ENCODE results near the gene PPP2R5A.
"Not testable (repeated sequence)": the region's sequence is repeated elsewhere in the genome, so short reads cannot be mapped to it uniquely, and the experiment has no call there.

Gene PPP2R5A

GRCh38 chr1:212302745-212303383 is 17.7 kb downstream of the PPP2R5A start:
- DNase-seq: no peak

DNA sequence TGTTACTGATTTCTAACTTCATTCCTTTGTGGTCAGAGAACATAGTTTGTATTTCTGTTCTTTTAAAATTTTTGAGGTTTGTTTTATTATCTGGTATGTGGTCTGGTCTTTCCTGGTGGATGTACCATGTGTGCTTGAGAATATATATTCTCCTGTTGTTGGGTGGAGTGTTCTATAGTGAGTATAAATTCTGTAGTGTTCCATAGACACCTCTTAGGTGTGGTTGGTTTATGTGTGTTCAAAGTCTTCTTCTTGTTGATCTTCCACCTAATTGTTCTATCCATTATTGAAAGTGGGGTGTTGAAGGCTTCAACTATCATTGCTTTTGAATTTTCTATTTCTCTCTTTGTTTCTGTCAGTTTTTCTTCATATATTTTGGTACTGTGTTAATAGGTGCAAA is 20.1 kb downstream of the PPP2R5A start:
- no peak for DNase-seq

- DNase-seq: not testable (repeated sequence)
These were observed 20.8 kb downstream of the PPP2R5A start for GRCh38 chr1:212305984-212306452.

- no peak for DNase-seq
These were observed 24.8 kb downstream of the PPP2R5A start for GRCh38 chr1:212309967-212310366.

DNA sequence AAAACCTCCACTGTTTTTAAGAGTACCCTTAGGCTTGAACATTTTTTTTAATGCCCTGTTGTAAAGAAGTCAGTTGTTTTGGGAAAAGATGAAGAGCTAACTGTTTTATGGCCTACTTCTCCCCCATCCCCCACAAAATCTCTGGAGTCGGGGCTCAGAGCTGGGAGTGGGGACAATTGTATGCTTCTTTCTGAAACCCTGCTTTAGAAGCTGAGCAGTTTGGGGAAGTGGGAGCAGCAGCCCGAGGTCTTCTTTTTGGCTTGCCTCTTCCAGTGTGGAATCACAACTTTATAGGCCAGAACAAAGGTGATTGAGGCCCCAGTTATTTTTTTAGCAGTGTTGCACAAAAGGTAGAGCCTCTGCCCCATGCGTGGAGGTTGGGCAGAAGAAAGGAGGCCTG is 25.2 kb downstream of the PPP2R5A start:
- DNase-seq: no peak

DNA sequence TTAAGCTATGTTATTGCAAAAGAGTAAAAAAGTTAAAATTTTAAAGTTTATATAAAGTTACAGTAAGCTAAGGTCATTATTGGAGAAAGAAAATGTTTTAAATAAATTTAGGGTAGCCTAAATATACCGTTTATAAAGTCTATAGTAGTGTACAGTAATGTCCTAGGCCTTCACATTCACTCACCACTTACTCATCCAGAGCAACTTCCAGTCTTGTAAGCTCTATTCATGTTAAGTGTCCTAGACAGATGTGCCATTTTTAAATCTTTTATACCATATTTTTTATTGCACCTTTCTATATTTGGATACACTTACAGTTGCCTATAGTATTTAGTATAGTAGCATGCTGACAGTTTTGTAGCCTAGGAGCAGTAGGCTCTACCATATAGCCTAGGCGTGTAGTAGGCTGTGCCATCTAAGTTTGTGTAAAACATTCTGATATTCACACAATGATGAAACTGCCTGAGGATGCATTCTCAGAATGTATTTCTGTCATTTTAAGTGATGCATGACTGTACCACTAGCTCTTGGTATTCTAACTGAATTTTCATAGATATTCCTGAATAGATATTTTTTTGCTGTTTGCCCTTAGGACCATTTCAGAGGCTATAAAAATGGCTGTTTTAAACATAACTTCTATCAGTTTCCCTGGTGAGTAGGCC is 26.8 kb downstream of the PPP2R5A start:
- DNase-seq: no peak

DNA sequence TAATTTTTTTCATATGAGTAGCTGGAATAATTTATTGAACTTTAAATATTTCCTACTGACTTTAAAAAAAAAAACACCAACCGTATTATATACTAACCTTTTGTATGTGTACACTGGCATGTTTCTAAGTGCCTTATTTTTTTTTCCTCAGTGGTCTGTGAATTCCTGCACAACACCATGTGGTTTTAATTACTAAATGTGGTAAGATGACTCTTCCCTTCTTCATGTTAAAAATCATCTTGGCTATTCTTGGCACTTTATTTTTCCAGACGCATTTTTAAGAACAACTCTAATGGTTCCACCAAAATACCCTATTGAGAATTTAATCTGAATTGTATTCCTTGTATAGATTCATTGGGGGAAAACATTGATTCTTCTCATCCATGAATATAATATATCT is 28.4 kb downstream of the PPP2R5A start:
- DNase-seq: no peak

DNA sequence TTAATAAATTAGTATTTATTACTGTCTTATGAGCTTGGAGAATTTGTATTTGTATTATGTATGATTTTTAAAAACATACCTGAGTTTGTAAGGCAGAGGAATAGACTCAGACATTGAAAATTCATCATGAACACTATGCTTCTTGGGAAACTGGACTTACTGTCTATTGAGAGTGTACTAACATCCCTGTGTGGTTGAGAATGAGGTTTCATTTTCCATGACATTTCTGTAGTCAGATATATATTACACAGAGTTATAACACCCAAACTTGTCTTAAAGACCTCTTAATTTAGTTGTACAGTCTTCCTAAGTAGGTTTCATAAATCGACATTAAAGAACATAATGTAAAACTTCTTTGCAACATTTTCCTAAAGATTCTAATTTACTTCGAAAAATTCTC is 30.0 kb downstream of the PPP2R5A start:
- DNase-seq: no peak

GRCh38 chr1:212315907-212316306 is 30.7 kb downstream of the PPP2R5A start:
- no peak for DNase-seq

DNA sequence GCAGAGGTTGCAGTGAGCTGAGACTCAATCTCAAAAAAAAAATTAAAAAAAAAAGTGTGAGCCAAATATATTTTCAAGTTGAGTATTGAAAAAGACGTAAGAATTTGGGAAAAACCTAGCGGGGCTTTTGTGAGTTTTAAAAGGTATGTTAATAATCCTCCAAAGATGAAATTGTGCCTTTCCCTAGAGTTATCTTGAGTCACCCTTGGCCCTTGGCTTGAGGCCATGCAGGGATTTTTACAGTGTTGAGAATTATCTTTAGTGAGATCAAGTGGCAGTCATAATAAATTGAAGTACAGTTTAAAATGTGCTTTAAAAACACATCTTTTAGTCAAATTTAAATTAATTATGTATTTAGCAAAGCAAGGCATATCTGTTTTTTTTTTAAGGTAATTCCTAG is 32.7 kb downstream of the PPP2R5A start:
- DNase-seq: no peak

- DNase-seq: not testable (repeated sequence)
These were observed 35.8 kb downstream of the PPP2R5A start for GRCh38 chr1:212321031-212321430.

DNA sequence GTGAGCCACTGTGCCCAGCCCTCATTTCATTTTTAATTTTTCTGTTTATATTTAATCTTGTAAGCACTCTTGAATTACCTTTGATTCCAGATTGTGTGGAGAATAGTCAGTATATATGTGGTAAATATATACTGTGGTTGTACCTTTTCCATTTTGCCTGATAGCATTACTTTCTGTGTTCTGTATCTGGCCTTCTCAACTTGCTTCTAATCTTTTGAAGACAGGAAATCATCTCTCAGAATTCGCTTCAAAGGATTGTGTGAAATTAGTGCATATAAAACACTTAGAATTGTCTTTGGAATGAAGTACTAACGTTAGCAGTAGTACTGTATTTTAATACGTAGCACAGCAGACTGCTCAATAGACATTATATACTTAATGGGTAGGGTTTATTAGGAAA is 37.9 kb downstream of the PPP2R5A start:
- DNase-seq: no peak

GRCh38 chr1:212326541-212326940 is 41.3 kb downstream of the PPP2R5A start:
- DNase-seq: no peak

DNA sequence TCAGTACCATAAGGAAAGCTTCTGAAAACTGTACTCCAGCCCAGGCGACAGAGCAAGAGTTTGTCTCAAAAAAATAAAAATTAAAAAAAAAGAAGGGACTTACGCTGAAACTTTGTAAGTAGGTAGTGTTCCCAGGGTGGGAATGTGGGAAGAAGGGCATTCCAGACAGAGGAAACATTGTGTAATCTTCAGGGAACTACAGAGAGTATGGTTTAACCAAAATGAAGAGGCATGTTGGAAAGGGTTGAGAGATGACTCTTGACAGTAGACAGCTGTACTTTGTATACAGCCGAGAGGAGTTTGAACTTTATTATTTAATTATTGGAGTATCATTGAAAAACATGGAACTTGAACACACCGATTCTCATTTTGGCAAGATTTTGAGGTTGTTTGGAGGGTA is 43.0 kb downstream of the PPP2R5A start:
- DNase-seq: no peak

DNA sequence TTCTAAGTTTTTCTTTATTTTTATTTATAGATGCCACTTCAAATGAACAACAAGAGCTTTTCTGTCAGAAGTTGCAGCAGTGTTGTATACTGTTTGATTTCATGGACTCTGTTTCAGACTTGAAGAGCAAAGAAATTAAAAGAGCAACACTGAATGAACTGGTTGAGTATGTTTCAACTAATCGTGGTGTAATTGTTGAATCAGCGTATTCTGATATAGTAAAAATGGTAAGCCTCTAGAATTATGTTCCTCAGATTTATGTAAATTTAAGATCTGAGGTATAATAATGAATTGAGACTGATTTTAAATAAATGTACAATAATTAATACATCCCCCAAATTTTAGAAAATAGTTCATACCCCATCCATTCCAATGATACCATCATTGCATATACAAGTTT is 43.9 kb downstream of the PPP2R5A start:
- DNase-seq: no peak

DNA sequence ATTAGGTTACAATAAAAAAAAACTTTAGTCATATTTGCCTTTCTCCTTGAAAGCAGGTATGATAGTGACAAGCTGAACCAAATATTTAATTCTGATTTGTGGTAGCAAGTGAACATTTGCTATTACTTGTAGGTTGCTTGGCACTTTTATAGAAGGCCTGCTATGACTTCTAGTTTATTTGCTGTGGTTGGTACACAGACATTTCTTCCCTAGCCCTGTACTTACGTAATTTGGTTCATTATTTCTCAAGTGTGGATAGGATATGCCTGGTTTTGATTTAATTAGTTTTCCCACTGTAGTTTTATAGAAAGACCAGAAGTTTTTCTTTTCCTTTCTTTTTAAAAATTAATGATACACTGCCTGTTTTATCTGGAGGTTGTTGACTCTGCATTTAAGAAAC is 55.9 kb downstream of the PPP2R5A start:
- no peak for DNase-seq

GRCh38 chr1:212344905-212345304 is 59.7 kb downstream of the PPP2R5A start:
- DNase-seq: no peak

DNA sequence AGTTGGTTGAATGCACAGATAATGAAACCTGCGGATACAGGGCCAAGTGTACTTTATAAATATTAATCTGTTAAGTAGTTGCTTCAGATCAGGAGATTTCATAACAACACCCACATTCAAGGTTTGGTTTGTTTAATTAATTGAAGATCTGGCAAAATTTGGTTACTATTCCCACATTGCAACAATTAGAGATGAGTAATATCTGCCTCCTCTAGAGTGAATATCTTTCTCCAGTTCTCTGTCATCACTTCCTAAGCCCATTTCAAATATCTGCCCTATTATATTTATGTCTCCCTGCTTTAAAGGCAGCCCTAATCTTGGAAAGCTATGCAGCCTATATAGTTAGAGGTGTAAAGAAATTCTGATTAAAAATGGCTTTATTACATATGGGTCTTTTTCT is 61.4 kb downstream of the PPP2R5A start:
- no peak for DNase-seq

- no peak for DNase-seq
These were observed 66.6 kb downstream of the PPP2R5A start for GRCh38 chr1:212351588-212352362.

GRCh38 chr1:212353181-212353580 is 68.0 kb downstream of the PPP2R5A start:
- DNase-seq: no peak

DNA sequence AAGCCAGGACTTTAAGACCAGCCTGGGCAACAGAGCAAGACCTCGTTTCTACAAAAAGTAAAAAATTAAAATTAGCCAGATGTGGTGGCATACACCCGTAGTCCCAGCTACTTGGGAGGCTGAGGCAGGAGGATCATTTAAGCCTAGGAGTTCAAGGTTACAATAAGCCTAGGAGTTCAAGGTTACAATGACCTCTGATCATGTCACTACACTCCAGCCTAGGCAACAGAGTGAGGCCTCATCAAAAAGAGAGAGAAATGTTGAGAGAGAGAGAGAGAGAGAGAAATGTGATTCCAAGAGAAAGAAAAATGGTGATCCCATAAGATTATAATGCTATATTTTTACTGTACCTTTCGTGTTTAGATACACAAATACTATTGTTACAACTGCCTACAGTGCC is 69.3 kb downstream of the PPP2R5A start:
- DNase-seq: no peak

DNA sequence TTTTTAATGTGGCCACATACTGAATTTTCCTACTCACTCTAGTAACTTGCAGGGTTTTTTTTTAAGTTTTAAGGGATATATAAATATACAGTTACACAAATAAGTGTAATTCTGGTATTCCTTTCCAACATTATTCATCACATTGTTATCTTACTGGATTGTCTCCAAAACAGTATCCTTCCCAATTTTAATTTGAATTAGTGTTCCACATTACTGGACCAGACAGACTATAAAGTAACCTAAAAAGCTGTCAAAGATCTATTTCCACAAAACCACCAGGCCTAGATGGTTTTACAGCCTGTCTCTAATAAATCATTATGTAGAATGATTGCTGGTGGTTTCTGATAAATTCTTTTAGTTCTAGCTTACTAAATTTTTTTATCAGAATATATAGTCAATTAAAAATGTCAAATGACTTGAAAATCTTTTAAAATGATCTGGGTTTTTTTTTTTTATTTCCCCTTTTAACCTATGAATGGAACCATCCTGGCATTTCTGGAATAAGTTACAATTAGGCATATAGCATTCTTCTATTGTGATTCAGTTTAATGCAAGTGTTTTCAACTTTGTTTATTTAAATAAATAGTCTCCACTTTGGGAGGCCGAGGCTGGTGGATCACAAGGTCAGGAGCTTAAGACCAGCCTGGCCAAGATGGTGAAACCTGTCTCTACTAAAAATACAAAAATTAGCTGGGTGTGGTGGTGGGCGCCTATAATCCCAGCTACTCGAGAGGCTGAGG is 70.2 kb downstream of the PPP2R5A start:
- no peak for DNase-seq

DNA sequence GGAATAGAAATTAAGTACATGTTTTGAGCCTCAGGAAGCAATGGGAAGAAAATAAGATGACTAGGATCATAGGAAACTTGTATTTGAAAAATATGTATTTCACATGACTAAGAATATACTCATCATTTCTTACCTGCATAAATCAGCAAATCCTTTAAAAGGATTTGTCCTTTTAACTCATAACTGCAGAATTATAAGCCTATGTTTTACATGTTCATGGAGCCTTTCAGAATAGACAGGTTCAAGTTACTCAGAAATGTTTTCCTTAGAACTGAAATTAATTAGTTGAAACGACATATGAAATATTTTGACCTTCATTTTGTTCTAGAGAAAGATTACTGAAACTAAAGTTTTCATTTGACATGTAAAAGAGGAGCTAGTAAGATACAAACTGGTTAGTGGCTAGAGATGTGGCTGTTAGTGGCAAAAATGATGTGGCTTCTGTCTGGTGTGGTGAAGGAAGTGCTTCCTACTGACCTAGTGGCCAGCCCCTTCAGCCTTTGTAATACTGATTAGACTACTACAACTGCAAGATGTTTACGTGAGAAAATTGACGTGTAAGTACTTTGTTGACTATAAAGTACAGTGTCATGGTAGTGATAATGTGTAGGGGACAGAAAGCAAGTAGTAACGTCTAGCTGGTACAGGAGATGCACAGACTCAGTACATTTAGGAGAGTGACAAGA is 74.7 kb downstream of the PPP2R5A start:
- no peak for DNase-seq

Measured in NCI-H510A (cell line).